H1 (cell line): ENCODE measurements around the gene SNX27. TPM values are rescaled to one million over a fixed set of nuclear protein-coding genes. Genes with fewer than 3 reads are reported as not detected.

Source experiments
- CTCF ChIA-PET: fragments of 300-600 bp; sonication (Branson Sonifier 250); formaldehyde crosslinking; loops from one replicate; lab custom pipeline; 2021; ENCODE audit not compliant: partially characterized antibody; lab: Charles Lee
- POLR2A ChIA-PET: fragments of 300-600 bp; sonication (Branson Sonifier 250); formaldehyde crosslinking; loops from one replicate; lab custom pipeline; 2021; ENCODE audit warnings: inconsistent platforms; ENCODE audit not compliant: partially characterized antibody; lab: Charles Lee
- DNase-seq, 2 experiments: peaks; one replicate each; pipeline versions ENCODE4 v3.0.0 to v3.0.0-alpha.2; 2010 to 2022; ENCODE audit warnings: low spot score in 2 of 2, low read depth in 1 of 2, mixed read lengths in 1 of 2
- FAIRE-seq: peaks from 2 replicates; lab custom pipeline; 2011; peaks lifted over from hg19 to GRCh38; lab: Jason Lieb, UNC
- H2AFZ ChIP-seq: 2 replicates; pipeline ENCODE4 v1.8.1; 2012; ENCODE audit warnings: low read length, inconsistent platforms
- H2AK5ac ChIP-seq: 2 replicates; pipeline ENCODE4 v1.6.1; 2013; ENCODE audit warnings: low read depth, low read length
- H2BK120ac ChIP-seq: replicated peaks from 2 replicates; pipeline ENCODE3; 2013; ENCODE audit warnings: low read depth, low read length, inconsistent platforms
- H2BK12ac ChIP-seq: 2 replicates; pipeline ENCODE4 v1.6.1; 2013; ENCODE audit warnings: low read depth, low read length
- H2BK15ac ChIP-seq: 2 replicates; pipeline ENCODE4 v1.6.1; 2013; ENCODE audit warnings: low read length
- H2BK20ac ChIP-seq: 2 replicates; pipeline ENCODE4 v1.6.1; 2013; ENCODE audit warnings: low read length
- H2BK5ac ChIP-seq: 2 replicates; pipeline ENCODE4 v1.6.1; 2013; ENCODE audit warnings: low read depth, low read length
- H3K14ac ChIP-seq: 2 replicates; pipeline ENCODE4 v1.6.1; 2013; ENCODE audit warnings: inconsistent platforms; ENCODE audit not compliant: insufficient read length
- H3K18ac ChIP-seq: 2 replicates; pipeline ENCODE4 v1.6.1; 2013; ENCODE audit warnings: low read length; ENCODE audit errors: extremely low read depth
- H3K23ac ChIP-seq: 2 replicates; pipeline ENCODE4 v1.6.1; 2013; ENCODE audit warnings: inconsistent platforms; ENCODE audit not compliant: insufficient read length
- H3K23me2 ChIP-seq: 2 replicates; pipeline ENCODE4 v1.6.1; 2013; ENCODE audit warnings: low read depth, low read length
- H3K27ac ChIP-seq: 2 replicates; pipeline ENCODE4 v1.6.1; 2011; ENCODE audit warnings: low read depth, low read length, inconsistent platforms
- H3K27me3 ChIP-seq, 4 experiments: replicated peaks in 1 of 4; 1 replicate in 1 of 4; 2 replicates in 3 of 4; pipeline versions ENCODE4 v1.6.1 to v1.8.1; 2011 to 2013; ENCODE audit warnings: low read length in 3 of 4, mild to moderate bottlenecking in 3 of 4, inconsistent platforms in 2 of 4, mixed read lengths in 2 of 4, moderate library complexity in 1 of 4; ENCODE audit not compliant: control insufficient read depth in 3 of 4, insufficient read depth in 3 of 4; ENCODE audit errors: extremely low read depth in 1 of 4
- H3K36me3 ChIP-seq, 4 experiments: 2 replicates each; pipeline versions ENCODE4 v1.6.1 to v1.8.1; 2011 to 2013; ENCODE audit warnings: mild to moderate bottlenecking in 4 of 4, low read length in 3 of 4, moderate library complexity in 2 of 4, control low read depth in 1 of 4, inconsistent platforms in 1 of 4; ENCODE audit not compliant: insufficient read depth in 4 of 4, control insufficient read depth in 2 of 4
- H3K4ac ChIP-seq: replicated peaks from 2 replicates; pipeline ENCODE3; 2013; ENCODE audit warnings: low read length, low read depth, mixed read lengths, inconsistent platforms; ENCODE audit not compliant: insufficient read length
- H3K4me1 ChIP-seq, 4 experiments: replicated peaks in 1 of 4; 1 replicate in 1 of 4; 2 replicates in 3 of 4; pipeline versions ENCODE4 v1.6.1 to v1.8.1; 2011 to 2013; ENCODE audit warnings: low read length in 3 of 4, inconsistent platforms in 2 of 4, mixed read lengths in 1 of 4; ENCODE audit not compliant: insufficient read depth in 4 of 4, control insufficient read depth in 3 of 4
- H3K4me2 ChIP-seq, 2 experiments: 2 replicates each; pipeline versions ENCODE4 v1.6.1 to v1.8.1; 2011 to 2013; ENCODE audit warnings: low read depth in 2 of 2, low read length in 2 of 2, control low read depth in 1 of 2, inconsistent platforms in 1 of 2, mild to moderate bottlenecking in 1 of 2; ENCODE audit not compliant: insufficient read depth in 1 of 2
- H3K4me3 ChIP-seq, 4 experiments: fragments of 200-600, 300-600 bp in 1 of 4; sonication (generic), shearing (Covaris generic), sonication (Bioruptor Twin) in 1 of 4; 2 replicates each; pipeline versions ENCODE4 v1.5.1 to v1.8.1; 2011 to 2016; ENCODE audit warnings: low read length in 4 of 4, low read depth in 3 of 4, control low read depth in 2 of 4, inconsistent platforms in 2 of 4, mild to moderate bottlenecking in 2 of 4, mixed read lengths in 1 of 4, moderate library complexity in 1 of 4; ENCODE audit not compliant: insufficient read depth in 2 of 4; ENCODE audit errors: extremely low read depth in 1 of 4
- H3K56ac ChIP-seq: replicated peaks from 2 replicates; pipeline ENCODE3; 2013; ENCODE audit warnings: low read depth, mild to moderate bottlenecking, mixed read lengths, low read length, inconsistent platforms; ENCODE audit not compliant: insufficient read length
- H3K79me1 ChIP-seq: 2 replicates; pipeline ENCODE4 v1.6.1; 2013; ENCODE audit warnings: low read depth, low read length, control low read depth
- H3K79me2 ChIP-seq, 2 experiments: 2 replicates each; pipeline versions ENCODE4 v1.6.1 to v1.8.1; 2012 to 2013; ENCODE audit warnings: low read length in 2 of 2, mild to moderate bottlenecking in 2 of 2, inconsistent platforms in 1 of 2; ENCODE audit not compliant: insufficient read depth in 2 of 2, control insufficient read depth in 1 of 2
- H3K9ac ChIP-seq, 4 experiments: replicated peaks in 1 of 4; 1 replicate in 1 of 4; 2 replicates in 3 of 4; pipeline versions ENCODE4 v1.6.1 to v1.8.1; 2011 to 2013; ENCODE audit warnings: low read depth in 3 of 4, low read length in 3 of 4, control low read depth in 2 of 4, mild to moderate bottlenecking in 2 of 4, moderate library complexity in 2 of 4, inconsistent platforms in 1 of 4; ENCODE audit errors: extremely low read depth in 1 of 4
- H3K9me3 ChIP-seq, 2 experiments: 2 replicates each; pipeline versions ENCODE4 v1.6.1 to v1.8.1; 2012 to 2013; ENCODE audit warnings: mild to moderate bottlenecking in 2 of 2, moderate library complexity in 2 of 2, control low read depth in 1 of 2, inconsistent platforms in 1 of 2, low read depth in 1 of 2, low read length in 1 of 2, mixed read lengths in 1 of 2; ENCODE audit not compliant: insufficient read depth in 2 of 2
- H4K20me1 ChIP-seq, 2 experiments: replicated peaks in 1 of 2; 2 replicates each; pipeline versions ENCODE3 to v1.8.1; 2011 to 2013; ENCODE audit warnings: inconsistent platforms in 2 of 2, low read length in 2 of 2, mild to moderate bottlenecking in 1 of 2; ENCODE audit not compliant: insufficient read depth in 2 of 2, control insufficient read depth in 1 of 2
- H4K5ac ChIP-seq: 2 replicates; pipeline ENCODE4 v1.6.1; 2013; ENCODE audit warnings: low read length, low read depth, mixed read lengths, inconsistent platforms; ENCODE audit not compliant: insufficient read length
- H4K8ac ChIP-seq: 2 replicates; pipeline ENCODE4 v1.8.0; 2013; ENCODE audit warnings: mild to moderate bottlenecking, moderate library complexity, low read length, inconsistent platforms; ENCODE audit not compliant: insufficient read depth; ENCODE audit errors: extremely low read depth
- H4K91ac ChIP-seq: replicated peaks from 2 replicates; pipeline ENCODE3; 2013; ENCODE audit warnings: low read length, mixed read lengths, inconsistent platforms; ENCODE audit not compliant: insufficient read length
- MAFK ChIP-seq: IDR thresholded peaks from 2 replicates; pipeline ENCODE4 v1.6.1; 2012; ENCODE audit warnings: low read depth, mild to moderate bottlenecking, improper control_type of control experiment, low read length
- WGBS, 2 experiments: shearing (Covaris generic) in 1 of 2; methylation state at CpG; one replicate each; pipeline versions ENCODE4 v1.1.6 to v1.1.7; 2013 to 2015; ENCODE audit warnings: low lambda C conversion rate in 2 of 2, mixed read lengths in 2 of 2, inconsistent platforms in 1 of 2, low coverage in 1 of 2, missing lambda C conversion rate in 1 of 2; ENCODE audit not compliant: insufficient replicate concordance in 2 of 2, insufficient coverage in 1 of 2, insufficient read length in 1 of 2; ENCODE audit errors: extremely low coverage in 1 of 2, missing lambda C conversion rate in 1 of 2; 5-methylcytosine and 5-hydroxymethylcytosine counted together
- polyA plus RNA-seq, 7 experiments: library from polyadenylated mRNA; depleted of rRNA in 3 of 7; stranded (reverse) in 5 of 7; unstranded in 2 of 7; fragments of >200 nt in 5 of 7; fragments of 200-250 nt in 2 of 7; gene quantifications; 1 replicate in 5 of 7; 2 replicates in 1 of 7; 4 replicates in 1 of 7; pipeline versions ENCODE4 v1.2.1 to v1.2.3, GENCODE V29; 2011 to 2013; ENCODE audit warnings: missing spikeins in 2 of 7, mixed read lengths in 2 of 7
- total RNA-seq: library from RNA; stranded (reverse); fragmentation: NEBNext Ultra II Directional; extraction: Animal tissue kit (Norgen Biotek cat#: 25700); gene quantifications from 2 replicates; pipeline ENCODE4 v1.2.1, GENCODE V29; 2021

The SNX27 gene
- total and polyA plus RNA-seq, 2 of the 8 experiments (the other 6 are each of a cell fraction or from before 2014, with no cell fraction given): 23.4 to 65.4 TPM

GRCh38 chr1:151584780-151585179 is 27.1 kb upstream of the SNX27 start:
- H4K8ac ChIP-seq: no peak overlapping the region
- no peaks in the 10 kb centered on the region for H3K9me3 ChIP-seq
- H3K79me2 ChIP-seq: no peaks in the 10 kb centered on the region
- H3K56ac ChIP-seq: no peak overlapping the region
- H3K4me1 ChIP-seq: peaks cover 0 to 2% (median 0%) of the 10 kb centered on the region in 4 experiments; a peak in 1 of 7 replicates
- no peak overlapping the region for H2BK20ac ChIP-seq
- ChIA-PET POLR2A (interaction anchor here (1.2 to 1.4 kb wide), 3 partner anchors 44 to 55 kb away, joined by 3 to 5 read pairs (median 4); no protein-coding TSS in a partner anchor), CTCF (interaction anchor here (1.6 kb wide), 1 partner anchor 9 kb away, joined by 5 read pairs; no protein-coding TSS in a partner anchor)
- H4K5ac ChIP-seq: no peak overlapping the region
- H2BK15ac ChIP-seq: no peak overlapping the region
- H3K23ac ChIP-seq: no peak overlapping the region
- no peak overlapping the region for H3K27ac ChIP-seq
- H3K36me3 ChIP-seq: peaks cover 0 to 8% (median 5%) of the 10 kb centered on the region in 4 experiments; a peak in 6 of 8 replicates
- H4K20me1 ChIP-seq: no peaks in the 10 kb centered on the region
- H3K9ac ChIP-seq: no peak overlapping the region
- H2BK120ac ChIP-seq: no peak overlapping the region
- FAIRE-seq: no peak
- no peak overlapping the region for H2AK5ac ChIP-seq
- 86% methylated on average over 7 of the region's 7 CpGs; no CpG with 5 or more reads in 1 of the 2 experiments for WGBS, 2 experiments
- H3K79me1 ChIP-seq: no peaks in the 10 kb centered on the region
- H3K27me3 ChIP-seq: no peaks in the 10 kb centered on the region
- no peak overlapping the region for H2BK12ac ChIP-seq
- no peak overlapping the region for H3K4ac ChIP-seq
- DNase-seq: no peak
- H3K23me2 ChIP-seq: no peaks in the 10 kb centered on the region
- no peak overlapping the region for H3K4me2 ChIP-seq
- H2AFZ ChIP-seq: no peak overlapping the region
- H4K91ac ChIP-seq: no peak overlapping the region
- TF ChIP-seq MAFK: no peak
- H2BK5ac ChIP-seq: no peak overlapping the region
- no peak overlapping the region for H3K4me3 ChIP-seq
- no peak overlapping the region for H3K18ac ChIP-seq
- H3K14ac ChIP-seq: no peak overlapping the region
